Activated naive CD4-positive, alpha-beta T cell treated with anti-CD3 and anti-CD28 coated beads for 36 hours (primary cell): ENCODE measurements around the gene RAMP1. TPM values are rescaled to one million over a fixed set of nuclear protein-coding genes. Genes with fewer than 3 reads are reported as not detected.

ENCODE experiments used
- CTCF ChIA-PET: fragments of 350-600 bp; sonication (Branson Sonifier 250); formaldehyde crosslinking; loops from one replicate; lab custom pipeline; 2021; ENCODE audit warnings: antibody characterized with exemption; lab: Charles Lee
- DNase-seq: peaks from one replicate; pipeline ENCODE4 v3.0.0-alpha.2; 2020
- H3K27ac Mint-ChIP-seq: one replicate; pipeline ENCODE4 v1.8.0; 2021; ENCODE audit warnings: mild to moderate bottlenecking, mixed read lengths
- H3K27me3 Mint-ChIP-seq: one replicate; pipeline ENCODE4 v1.8.0; 2021; ENCODE audit warnings: low read depth, mixed read lengths
- H3K36me3 Mint-ChIP-seq: one replicate; pipeline ENCODE4 v1.8.0; 2021; ENCODE audit warnings: low read depth, mixed read lengths
- H3K4me1 Mint-ChIP-seq: one replicate; pipeline ENCODE4 v1.8.0; 2021; ENCODE audit warnings: low read depth, mixed read lengths
- H3K4me3 Mint-ChIP-seq: one replicate; pipeline ENCODE4 v1.8.0; 2021; ENCODE audit warnings: mild to moderate bottlenecking, moderate library complexity, mixed read lengths
- H3K9me3 Mint-ChIP-seq: one replicate; pipeline ENCODE4 v1.8.0; 2021; ENCODE audit warnings: mixed read lengths
- intact Hi-C: fragments of 100-400 bp; cut with micrococcal nuclease; formaldehyde crosslinking; loops from one replicate; pipeline ENCODE4 v1.15.1; 2023
- total RNA-seq, 2 experiments: library from RNA; stranded (reverse); gene quantifications; one replicate each; pipeline ENCODE4 v1.2.3, GENCODE V29; 2021

Gene RAMP1
- total RNA-seq, 2 experiments from 2014 or later = 0.62 to 0.69 TPM

- H3K9me3 Mint-ChIP-seq = no peaks in the 10 kb centered on the region
- no peak overlapping the region for H3K4me3 Mint-ChIP-seq
- CTCF ChIA-PET = interaction anchor here (0.8 to 1.6 kb wide), 3 partner anchors 10 to 57 kb away, joined by 3 to 7 read pairs (median 3); no protein-coding TSS in a partner anchor
- no peak for DNase-seq
- no peak overlapping the region for H3K27ac Mint-ChIP-seq
- H3K4me1 Mint-ChIP-seq = peaks cover 17% of the 10 kb centered on the region
- intact Hi-C loops = loop anchor here (2.0 to 5.0 kb wide), 4 partner anchors 47 to 140 kb away; partner anchors contain the start of gene SCLY
- no peaks in the 10 kb centered on the region for H3K27me3 Mint-ChIP-seq
- no peaks in the 10 kb centered on the region for H3K36me3 Mint-ChIP-seq
These were observed 62.6 kb downstream of the RAMP1 start for GRCh38 chr2:237921967-237922492.

GRCh38 chr2:237922641-237923361, 63.4 kb downstream of the RAMP1 start:
- intact Hi-C loops = loop anchor here (2.0 to 5.0 kb wide), 4 partner anchors 46 to 140 kb away; partner anchors contain the start of gene SCLY
- CTCF ChIA-PET = interaction anchor here (0.7 to 1.6 kb wide), 11 partner anchors 9 to 219 kb away, joined by 3 to 7 read pairs (median 3); no protein-coding TSS in a partner anchor
- Mint-ChIP-seq H3K36me3 (no peaks in the 10 kb centered on the region), H3K27me3 (no peaks in the 10 kb centered on the region), H3K9me3 (no peaks in the 10 kb centered on the region), H3K4me1 (peaks cover 21% of the 10 kb centered on the region), H3K4me3 (peak overlapping the region; percentile 52), H3K27ac (peak overlapping the region; percentile 46)
- DNase-seq = peak; percentile 46

DNA sequence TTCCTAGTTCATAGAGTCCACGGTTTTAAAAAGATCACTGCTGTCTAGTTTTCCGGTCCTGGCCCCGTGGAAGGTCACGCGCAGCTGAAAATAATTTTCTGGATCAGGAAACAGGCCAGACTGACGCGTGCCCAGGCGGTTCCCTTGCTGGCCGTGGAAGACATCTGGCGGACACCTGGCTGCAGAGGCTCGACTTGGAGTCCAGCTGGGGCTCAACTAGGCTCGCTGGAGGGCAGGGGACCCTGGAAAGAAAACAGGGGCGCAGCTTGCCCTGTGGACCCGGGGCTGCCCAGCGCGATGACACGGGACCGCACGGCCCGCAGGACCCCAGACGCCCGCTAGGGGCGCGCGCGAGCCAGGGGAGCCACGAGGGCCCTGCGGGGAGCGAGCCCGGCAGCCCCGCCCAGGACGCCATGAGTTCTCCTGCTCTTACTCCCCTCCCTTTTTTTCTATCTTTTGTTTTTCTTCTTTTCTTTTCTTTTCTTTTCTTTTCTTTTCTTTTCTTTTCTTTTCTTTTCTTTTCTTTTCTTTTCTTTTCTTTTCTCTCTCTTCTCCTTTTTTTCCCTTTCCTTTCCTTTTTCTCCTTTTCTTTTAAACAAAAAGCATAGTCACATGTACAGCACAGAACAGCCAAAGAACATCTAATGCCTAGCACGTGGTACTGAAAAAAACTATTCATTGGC, 64.2 kb downstream of the RAMP1 start:
- no peaks in the 10 kb centered on the region for H3K9me3 Mint-ChIP-seq
- CTCF ChIA-PET = interaction anchor here (0.5 to 1.6 kb wide), 16 partner anchors 8 to 992 kb away, joined by 3 to 7 read pairs (median 4); no protein-coding TSS in a partner anchor
- H3K4me1 Mint-ChIP-seq = peaks cover 21% of the 10 kb centered on the region
- H3K27me3 Mint-ChIP-seq = no peaks in the 10 kb centered on the region
- H3K36me3 Mint-ChIP-seq = no peaks in the 10 kb centered on the region
- H3K4me3 Mint-ChIP-seq = peak overlapping the region; percentile 52
- peak; percentile 80 for DNase-seq
- intact Hi-C loops = loop anchor here (2.0 to 5.0 kb wide), 4 partner anchors 45 to 139 kb away; partner anchors contain the start of gene SCLY
- H3K27ac Mint-ChIP-seq = no peak overlapping the region

GRCh38 chr2:237924164-237924534, 64.7 kb downstream of the RAMP1 start:
- CTCF ChIA-PET = interaction anchor here (0.5 to 1.2 kb wide), 7 partner anchors 12 to 992 kb away, joined by 3 to 6 read pairs (median 4); no protein-coding TSS in a partner anchor
- intact Hi-C loops = loop anchor here (5.0 kb wide), 3 partner anchors 62 to 138 kb away; partner anchors contain the start of gene SCLY
- H3K9me3 Mint-ChIP-seq = no peaks in the 10 kb centered on the region
- no peaks in the 10 kb centered on the region for H3K27me3 Mint-ChIP-seq
- no peaks in the 10 kb centered on the region for H3K36me3 Mint-ChIP-seq
- no peak overlapping the region for H3K27ac Mint-ChIP-seq
- H3K4me1 Mint-ChIP-seq = peaks cover 21% of the 10 kb centered on the region
- DNase-seq = no peak
- H3K4me3 Mint-ChIP-seq = no peak overlapping the region

DNA sequence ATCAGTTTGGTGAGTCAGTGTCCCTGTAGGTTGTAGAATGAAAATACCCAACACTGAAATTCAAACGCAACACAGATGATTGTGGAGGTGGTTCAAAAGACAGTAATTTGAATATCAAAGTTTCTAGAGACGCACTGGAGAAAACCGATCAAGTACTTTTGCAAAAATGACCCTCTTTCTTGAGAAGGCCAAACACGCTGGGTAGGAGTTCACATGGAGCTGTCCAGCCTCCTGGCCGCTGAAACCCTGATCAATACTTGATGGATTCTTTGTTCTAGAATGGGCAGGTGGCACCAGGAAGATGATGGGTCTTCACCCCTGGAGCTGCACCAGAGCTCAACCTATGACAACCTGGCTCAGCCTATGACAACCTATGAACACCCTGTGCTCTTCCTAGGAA, 67.7 kb downstream of the RAMP1 start:
- CTCF ChIA-PET = interaction anchor here (0.7 kb wide), 1 partner anchor 101 kb away, joined by 4 read pairs; no protein-coding TSS in a partner anchor
- intact Hi-C loops = no loop called here
- no peaks in the 10 kb centered on the region for H3K9me3 Mint-ChIP-seq
- H3K4me3 Mint-ChIP-seq = no peak overlapping the region
- H3K27ac Mint-ChIP-seq = no peak overlapping the region
- DNase-seq = peak; percentile 36
- no peaks in the 10 kb centered on the region for H3K27me3 Mint-ChIP-seq
- H3K36me3 Mint-ChIP-seq = no peaks in the 10 kb centered on the region
- H3K4me1 Mint-ChIP-seq = peaks cover 25% of the 10 kb centered on the region

DNA sequence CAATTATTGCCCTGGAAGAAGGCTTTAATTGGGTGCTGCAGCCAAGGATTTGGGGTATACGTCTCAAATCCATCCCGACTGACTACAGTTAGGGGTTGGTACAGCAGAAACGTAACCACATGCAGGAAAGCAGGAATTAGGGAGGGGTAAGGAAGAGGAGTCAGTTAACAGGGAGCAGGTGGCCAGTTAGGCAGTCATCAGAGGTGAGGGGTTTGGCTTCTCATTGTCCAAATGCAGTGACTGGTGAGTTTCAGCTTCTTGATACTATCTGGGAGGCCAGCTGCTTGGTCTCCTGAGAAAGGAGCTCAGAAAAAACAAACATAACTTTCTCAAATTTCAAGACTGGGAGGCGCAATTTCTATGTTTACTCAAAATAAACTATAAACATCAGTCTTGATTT, 68.6 kb downstream of the RAMP1 start:
- intact Hi-C loops = no loop called here
- Mint-ChIP-seq H3K4me3 (no peak overlapping the region), H3K9me3 (no peaks in the 10 kb centered on the region), H3K4me1 (peaks cover 29% of the 10 kb centered on the region), H3K27me3 (no peaks in the 10 kb centered on the region), H3K36me3 (no peaks in the 10 kb centered on the region), H3K27ac (no peak overlapping the region)
- no peak for DNase-seq
- CTCF ChIA-PET = no interaction called here

DNA sequence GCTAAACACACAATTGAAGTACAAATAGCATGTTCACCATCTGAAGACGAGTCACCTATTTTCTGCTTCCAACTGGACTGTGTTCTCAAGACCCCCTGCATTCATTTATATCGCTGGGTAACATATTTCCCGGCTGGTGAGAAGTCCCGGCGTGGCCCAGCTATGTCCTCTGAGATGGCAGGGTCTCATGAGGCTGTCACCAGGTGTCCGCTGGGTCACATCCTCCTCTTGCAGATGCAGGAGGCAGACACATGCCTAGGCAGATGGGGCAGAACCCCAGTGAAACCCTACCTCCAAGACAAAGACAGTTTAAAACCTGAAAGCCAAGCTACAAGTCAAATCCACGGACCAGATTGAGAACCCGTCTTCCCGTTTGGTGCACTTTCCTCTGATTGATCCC, 70.6 kb downstream of the RAMP1 start:
- no peaks in the 10 kb centered on the region for H3K27me3 Mint-ChIP-seq
- intact Hi-C loops = no loop called here
- no peaks in the 10 kb centered on the region for H3K36me3 Mint-ChIP-seq
- no peak overlapping the region for H3K27ac Mint-ChIP-seq
- no peak for DNase-seq
- H3K4me1 Mint-ChIP-seq = peaks cover 34% of the 10 kb centered on the region
- no peak overlapping the region for H3K4me3 Mint-ChIP-seq
- no peaks in the 10 kb centered on the region for H3K9me3 Mint-ChIP-seq
- CTCF ChIA-PET = interaction anchor here (0.9 kb wide), 1 partner anchor 99 kb away, joined by 5 read pairs; no protein-coding TSS in a partner anchor

- H3K36me3 Mint-ChIP-seq = no peaks in the 10 kb centered on the region
- H3K27ac Mint-ChIP-seq = no peak overlapping the region
- no peak overlapping the region for H3K4me3 Mint-ChIP-seq
- H3K9me3 Mint-ChIP-seq = no peaks in the 10 kb centered on the region
- H3K4me1 Mint-ChIP-seq = peaks cover 29% of the 10 kb centered on the region
- intact Hi-C loops = no loop called here
- DNase-seq = no peak
- CTCF ChIA-PET = interaction anchor here (2.3 kb wide), 1 partner anchor 9 kb away, joined by 7 read pairs; no protein-coding TSS in a partner anchor
- no peaks in the 10 kb centered on the region for H3K27me3 Mint-ChIP-seq
These were observed 71.8 kb downstream of the RAMP1 start for GRCh38 chr2:237931205-237931721.

DNA sequence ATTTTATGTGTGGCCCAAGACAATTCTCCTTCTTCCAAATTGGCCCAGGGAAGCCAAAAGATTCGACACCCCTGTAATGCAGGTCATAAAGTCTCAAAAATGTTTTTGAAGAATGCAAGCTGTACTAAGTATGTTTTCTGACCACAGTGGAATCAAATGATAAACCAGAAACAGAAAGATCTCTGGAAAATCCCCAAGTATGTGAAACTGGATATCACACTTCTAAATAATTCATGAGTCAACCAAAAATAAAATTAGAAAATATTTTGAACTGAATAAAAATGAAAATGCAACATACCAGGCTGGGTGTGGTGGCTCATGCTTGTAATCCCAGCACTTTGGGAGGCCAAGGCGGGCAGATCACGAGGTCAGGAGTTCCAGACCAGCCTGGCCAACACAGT, 73.3 kb downstream of the RAMP1 start:
- H3K27me3 Mint-ChIP-seq = no peaks in the 10 kb centered on the region
- CTCF ChIA-PET = interaction anchor here (0.8 to 2.3 kb wide), 3 partner anchors 10 to 351 kb away, joined by 3 to 7 read pairs (median 3); no protein-coding TSS in a partner anchor
- intact Hi-C loops = no loop called here
- peaks cover 22% of the 10 kb centered on the region for H3K4me1 Mint-ChIP-seq
- no peak for DNase-seq
- H3K9me3 Mint-ChIP-seq = no peaks in the 10 kb centered on the region
- H3K36me3 Mint-ChIP-seq = no peaks in the 10 kb centered on the region
- no peak overlapping the region for H3K27ac Mint-ChIP-seq
- H3K4me3 Mint-ChIP-seq = no peak overlapping the region

DNA sequence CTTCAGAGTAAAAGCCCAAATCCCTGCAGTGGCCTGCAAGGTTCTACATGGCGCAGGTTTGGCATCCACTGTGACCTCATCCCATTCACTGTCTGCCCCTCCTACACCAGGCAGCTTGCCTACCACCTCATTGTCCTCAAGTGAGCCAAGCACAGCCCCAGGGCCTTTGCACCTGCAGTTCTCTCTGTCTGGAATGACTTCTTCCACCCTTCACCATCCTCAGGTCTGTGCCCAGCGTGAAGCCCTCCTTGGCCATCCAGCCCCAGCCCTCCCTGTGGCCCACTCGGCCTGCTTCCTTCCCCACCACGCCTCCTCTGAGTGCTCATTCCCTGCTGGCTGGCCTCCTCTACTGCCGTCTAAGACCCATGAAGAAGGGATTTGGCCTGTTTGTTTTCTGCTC, 74.8 kb downstream of the RAMP1 start:
- no peaks in the 10 kb centered on the region for H3K27me3 Mint-ChIP-seq
- no peaks in the 10 kb centered on the region for H3K36me3 Mint-ChIP-seq
- CTCF ChIA-PET = no interaction called here
- no peak overlapping the region for H3K27ac Mint-ChIP-seq
- no peak for DNase-seq
- intact Hi-C loops = no loop called here
- H3K4me3 Mint-ChIP-seq = no peak overlapping the region
- H3K9me3 Mint-ChIP-seq = no peaks in the 10 kb centered on the region
- peaks cover 22% of the 10 kb centered on the region for H3K4me1 Mint-ChIP-seq

DNA sequence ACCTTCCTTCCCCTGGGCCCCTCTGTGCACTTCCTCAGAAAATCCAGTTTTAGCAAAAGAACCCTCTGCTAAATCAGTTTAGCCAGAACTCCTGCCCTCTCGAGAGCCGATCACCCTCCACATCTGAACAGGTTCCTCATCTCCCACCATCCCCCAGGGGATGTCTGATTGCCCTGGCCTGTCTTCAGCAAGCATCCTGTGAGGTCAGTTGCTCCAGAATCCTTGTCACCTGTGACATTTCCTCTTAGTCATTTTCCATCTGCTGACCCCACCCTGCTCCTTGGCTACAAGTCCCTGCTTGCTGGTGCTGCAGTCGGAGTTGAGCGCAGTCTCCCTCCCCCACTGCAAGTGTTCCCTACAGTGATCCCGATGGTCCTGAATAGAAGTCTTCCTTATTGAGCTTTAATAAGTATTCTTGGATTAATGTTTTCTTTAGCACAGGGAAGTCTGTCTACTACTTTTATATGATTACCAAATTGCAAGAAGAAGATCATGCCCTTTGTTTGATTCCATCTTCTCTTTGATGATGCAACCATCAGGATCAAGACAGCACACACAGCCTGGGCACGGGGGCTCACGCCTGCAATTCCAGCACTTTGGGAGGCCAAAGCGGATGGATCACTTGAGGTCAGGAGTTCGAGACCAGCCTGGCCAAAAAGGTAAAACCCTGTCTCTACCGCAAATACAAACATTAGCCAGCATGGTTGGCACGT, 76.5 kb downstream of the RAMP1 start:
- no peaks in the 10 kb centered on the region for H3K36me3 Mint-ChIP-seq
- no peaks in the 10 kb centered on the region for H3K9me3 Mint-ChIP-seq
- DNase-seq = no peak
- CTCF ChIA-PET = interaction anchor here (0.6 to 0.8 kb wide), 2 partner anchors 12 to 329 kb away, joined by 4 read pairs; no protein-coding TSS in a partner anchor
- peaks cover 36% of the 10 kb centered on the region for H3K4me1 Mint-ChIP-seq
- H3K4me3 Mint-ChIP-seq = no peak overlapping the region
- H3K27me3 Mint-ChIP-seq = no peaks in the 10 kb centered on the region
- intact Hi-C loops = no loop called here
- no peak overlapping the region for H3K27ac Mint-ChIP-seq
